Glutamatergic neuron (in vitro differentiated cells): Measurements from ENCODE around the gene RAD51B. TPM values are rescaled to one million over a fixed set of nuclear protein-coding genes. Genes with fewer than 3 reads are reported as not detected.
"Not testable (repeated sequence)": the region's sequence is repeated elsewhere in the genome, so short reads cannot be mapped to it uniquely, and the experiment has no call there.

ENCODE experiments used
- DNase-seq: peaks from one replicate; pipeline ENCODE4 v3.0.0; 2022
- H3K27ac Mint-ChIP-seq: one replicate; pipeline ENCODE4 v1.8.0; 2020; ENCODE audit warnings: mild to moderate bottlenecking, mixed read lengths, inconsistent platforms; ENCODE audit not compliant: unreplicated experiment
- H3K27me3 Mint-ChIP-seq: one replicate; pipeline ENCODE4 v1.8.0; 2020; ENCODE audit warnings: mild to moderate bottlenecking, moderate library complexity, mixed read lengths, inconsistent platforms; ENCODE audit not compliant: unreplicated experiment
- H3K36me3 Mint-ChIP-seq: one replicate; pipeline ENCODE4 v1.8.0; 2020; ENCODE audit warnings: mild to moderate bottlenecking, mixed read lengths, inconsistent platforms; ENCODE audit not compliant: unreplicated experiment
- H3K4me1 Mint-ChIP-seq: one replicate; pipeline ENCODE4 v1.8.0; 2020; ENCODE audit warnings: mild to moderate bottlenecking, low read depth, mixed read lengths, inconsistent platforms; ENCODE audit not compliant: unreplicated experiment
- H3K4me3 Mint-ChIP-seq: one replicate; pipeline ENCODE4 v1.8.0; 2020; ENCODE audit warnings: mild to moderate bottlenecking, mixed read lengths, inconsistent platforms; ENCODE audit not compliant: unreplicated experiment
- H3K9me3 Mint-ChIP-seq: one replicate; pipeline ENCODE4 v1.8.0; 2020; ENCODE audit warnings: mild to moderate bottlenecking, moderate library complexity, mixed read lengths, inconsistent platforms; ENCODE audit not compliant: unreplicated experiment
- total RNA-seq: library from RNA; stranded (reverse); fragmentation: NEBNext Ultra II Directional; extraction: Animal tissue kit (Norgen Biotek cat#: 25700); gene quantifications from one replicate; pipeline ENCODE4 v1.2.1, GENCODE V29; 2021; ENCODE audit not compliant: unreplicated experiment
- TF ChIP-seq, protein P1 (sequence below): fragments of 200-600 bp; sonication (generic); IDR thresholded peaks from one replicate; pipeline ENCODE4 v1.5.0; 2021; ENCODE audit not compliant: partially characterized antibody, unreplicated experiment

RAD51B gene
- total RNA-seq, 1 donor from 2014 or later, result 9.7 TPM

DNA sequence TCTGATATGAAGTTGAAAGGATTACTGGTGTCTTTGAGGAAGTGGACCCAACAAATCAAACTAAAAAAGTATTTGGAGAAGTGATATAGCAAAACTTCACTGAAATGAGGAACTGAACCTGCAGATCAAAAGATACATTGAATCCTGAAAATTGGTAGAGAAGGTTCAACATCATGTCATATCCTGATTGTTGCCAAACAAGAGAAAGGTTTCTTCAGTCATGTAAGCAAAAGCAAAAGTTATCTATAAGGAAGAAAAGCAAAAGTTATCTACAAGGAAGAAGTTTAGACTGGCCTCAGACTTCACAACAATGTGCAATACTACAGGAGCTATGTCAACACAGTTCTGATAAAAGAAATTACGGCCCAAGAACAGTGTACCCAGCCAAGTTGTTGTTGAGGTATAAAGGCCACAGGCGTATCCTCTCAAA is 142.7 kb downstream of the RAD51B start:
- H3K27ac Mint-ChIP-seq, result no peak overlapping the region
- H3K4me1 Mint-ChIP-seq, result no peaks in the 10 kb centered on the region

DNA sequence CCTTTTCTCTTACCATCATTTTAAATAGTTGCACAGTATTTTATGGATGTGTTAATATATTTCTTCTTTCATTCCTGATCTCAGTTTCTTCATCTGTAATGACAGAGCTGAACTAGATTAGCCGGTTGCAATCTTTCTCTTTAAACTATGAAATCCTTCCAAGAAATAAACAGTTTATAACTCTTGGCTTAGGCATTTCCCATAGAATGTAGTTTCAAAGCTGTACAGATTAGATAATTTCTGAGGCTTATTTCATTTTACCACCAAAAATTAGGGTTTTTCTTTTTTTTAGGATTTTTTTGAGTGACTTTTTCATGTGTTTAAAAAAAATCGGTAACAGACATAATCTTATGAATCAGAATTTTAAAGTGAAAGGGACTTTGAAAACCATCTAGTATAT is 144.0 kb downstream of the RAD51B start:
- Mint-ChIP-seq H3K36me3 (no peaks in the 10 kb centered on the region), H3K4me1 (no peaks in the 10 kb centered on the region), H3K9me3 (no peaks in the 10 kb centered on the region), H3K27ac (no peak overlapping the region), H3K4me3 (no peak overlapping the region), H3K27me3 (peaks cover 2% of the 10 kb centered on the region)
- TF ChIP-seq, protein P1, sequence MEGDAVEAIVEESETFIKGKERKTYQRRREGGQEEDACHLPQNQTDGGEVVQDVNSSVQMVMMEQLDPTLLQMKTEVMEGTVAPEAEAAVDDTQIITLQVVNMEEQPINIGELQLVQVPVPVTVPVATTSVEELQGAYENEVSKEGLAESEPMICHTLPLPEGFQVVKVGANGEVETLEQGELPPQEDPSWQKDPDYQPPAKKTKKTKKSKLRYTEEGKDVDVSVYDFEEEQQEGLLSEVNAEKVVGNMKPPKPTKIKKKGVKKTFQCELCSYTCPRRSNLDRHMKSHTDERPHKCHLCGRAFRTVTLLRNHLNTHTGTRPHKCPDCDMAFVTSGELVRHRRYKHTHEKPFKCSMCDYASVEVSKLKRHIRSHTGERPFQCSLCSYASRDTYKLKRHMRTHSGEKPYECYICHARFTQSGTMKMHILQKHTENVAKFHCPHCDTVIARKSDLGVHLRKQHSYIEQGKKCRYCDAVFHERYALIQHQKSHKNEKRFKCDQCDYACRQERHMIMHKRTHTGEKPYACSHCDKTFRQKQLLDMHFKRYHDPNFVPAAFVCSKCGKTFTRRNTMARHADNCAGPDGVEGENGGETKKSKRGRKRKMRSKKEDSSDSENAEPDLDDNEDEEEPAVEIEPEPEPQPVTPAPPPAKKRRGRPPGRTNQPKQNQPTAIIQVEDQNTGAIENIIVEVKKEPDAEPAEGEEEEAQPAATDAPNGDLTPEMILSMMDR, result no peak
- DNase-seq, result no peak

More for the DNA sequence above, 142.7 kb downstream of the RAD51B start:
- Mint-ChIP-seq H3K36me3 (no peaks in the 10 kb centered on the region), H3K9me3 (no peaks in the 10 kb centered on the region), H3K27me3 (peaks cover 2% of the 10 kb centered on the region), H3K4me3 (no peak overlapping the region)
- DNase-seq, result no peak
- TF ChIP-seq, protein P1, result no peak

DNA sequence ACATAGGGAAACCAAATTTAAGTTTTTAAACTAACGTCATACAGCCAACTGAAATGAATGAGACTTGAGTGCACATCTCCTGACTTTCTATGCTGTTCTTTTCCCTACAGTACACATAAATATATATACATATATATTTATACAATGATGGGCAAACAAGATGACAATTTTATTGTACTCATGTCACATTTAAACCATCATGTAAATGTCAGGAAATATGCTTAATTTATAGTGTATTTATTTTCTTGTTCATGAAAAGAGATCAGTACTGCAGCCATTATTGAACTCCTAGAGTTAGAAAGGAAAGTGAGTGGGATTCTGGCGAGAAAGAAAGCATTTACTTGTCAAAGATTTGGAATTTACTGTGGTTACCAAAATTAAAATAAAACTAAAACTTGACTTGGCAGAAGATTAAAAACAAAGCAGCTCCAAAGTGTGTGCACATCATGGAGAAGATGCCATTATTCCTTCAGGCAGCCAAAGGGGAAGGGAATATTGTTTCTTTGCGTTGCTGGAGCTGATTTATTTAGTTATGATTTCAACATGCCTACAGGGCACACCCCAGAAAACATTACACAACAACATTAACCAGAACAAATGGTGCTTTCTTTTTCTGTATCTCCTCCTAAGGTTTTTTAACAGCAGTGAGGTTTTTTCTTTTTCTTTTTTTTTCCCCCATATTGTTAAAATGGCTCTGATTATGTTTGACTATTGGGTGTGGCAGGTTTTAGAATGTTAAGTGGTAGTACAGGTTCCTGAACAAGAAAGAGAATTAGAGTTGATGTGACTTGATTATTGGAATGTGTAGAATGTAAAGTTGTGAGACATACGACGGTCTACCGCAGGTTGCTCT is 144.6 kb downstream of the RAD51B start:
- H3K27ac Mint-ChIP-seq, result no peak overlapping the region
- H3K9me3 Mint-ChIP-seq, result no peaks in the 10 kb centered on the region
- H3K4me1 Mint-ChIP-seq, result no peaks in the 10 kb centered on the region
- H3K27me3 Mint-ChIP-seq, result peaks cover 2% of the 10 kb centered on the region
- H3K4me3 Mint-ChIP-seq, result no peak overlapping the region
- DNase-seq, result no peak
- H3K36me3 Mint-ChIP-seq, result no peaks in the 10 kb centered on the region
- TF ChIP-seq, protein P1, result no peak

DNA sequence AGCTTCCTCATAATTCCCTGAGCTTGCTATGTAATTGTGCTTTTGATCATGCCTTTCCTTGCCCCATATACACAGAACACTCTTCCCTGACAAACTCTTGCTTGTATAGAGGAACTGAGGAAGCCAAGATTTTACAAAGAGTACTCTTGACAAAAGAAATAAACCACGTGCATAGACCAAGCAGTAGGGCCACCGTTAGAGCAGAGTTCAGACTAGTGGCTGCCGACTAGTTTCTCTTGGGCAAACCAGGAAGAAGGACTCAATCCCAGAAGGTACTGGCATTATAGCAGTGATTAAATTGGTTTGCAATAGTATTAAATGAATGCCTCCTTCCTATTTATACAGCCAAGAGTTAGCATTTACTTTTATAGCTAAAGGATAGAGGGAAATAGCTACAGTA is 146.1 kb downstream of the RAD51B start:
- H3K4me1 Mint-ChIP-seq, result no peaks in the 10 kb centered on the region
- H3K4me3 Mint-ChIP-seq, result no peak overlapping the region
- no peak for DNase-seq
- no peaks in the 10 kb centered on the region for H3K9me3 Mint-ChIP-seq
- TF ChIP-seq, protein P1, result no peak
- no peak overlapping the region for H3K27ac Mint-ChIP-seq
- H3K27me3 Mint-ChIP-seq, result peaks cover 2% of the 10 kb centered on the region
- H3K36me3 Mint-ChIP-seq, result no peaks in the 10 kb centered on the region

DNA sequence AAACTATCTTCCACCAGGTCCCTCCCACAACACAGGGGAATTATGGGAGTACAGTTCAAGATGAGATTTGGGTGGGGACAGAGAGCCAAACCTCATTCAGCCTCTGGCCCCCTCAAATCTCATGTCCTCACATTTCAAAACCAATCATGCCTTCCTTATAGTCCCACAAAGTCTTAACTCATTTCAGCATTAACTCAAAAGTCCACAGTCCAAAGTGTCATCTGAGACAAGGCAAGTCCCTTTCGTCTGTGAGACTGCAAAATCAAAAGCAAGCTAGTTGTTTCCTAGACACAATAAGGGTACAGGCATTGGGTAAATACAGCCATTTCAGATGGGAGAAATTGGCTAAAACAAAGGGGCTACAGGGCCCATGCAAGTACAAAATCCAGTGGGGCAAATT is 147.6 kb downstream of the RAD51B start:
- no peak for DNase-seq
- Mint-ChIP-seq H3K4me1 (no peaks in the 10 kb centered on the region), H3K27me3 (peaks cover 2% of the 10 kb centered on the region), H3K27ac (no peak overlapping the region), H3K4me3 (no peak overlapping the region), H3K9me3 (no peaks in the 10 kb centered on the region), H3K36me3 (no peaks in the 10 kb centered on the region)
- TF ChIP-seq, protein P1, result no peak

DNA sequence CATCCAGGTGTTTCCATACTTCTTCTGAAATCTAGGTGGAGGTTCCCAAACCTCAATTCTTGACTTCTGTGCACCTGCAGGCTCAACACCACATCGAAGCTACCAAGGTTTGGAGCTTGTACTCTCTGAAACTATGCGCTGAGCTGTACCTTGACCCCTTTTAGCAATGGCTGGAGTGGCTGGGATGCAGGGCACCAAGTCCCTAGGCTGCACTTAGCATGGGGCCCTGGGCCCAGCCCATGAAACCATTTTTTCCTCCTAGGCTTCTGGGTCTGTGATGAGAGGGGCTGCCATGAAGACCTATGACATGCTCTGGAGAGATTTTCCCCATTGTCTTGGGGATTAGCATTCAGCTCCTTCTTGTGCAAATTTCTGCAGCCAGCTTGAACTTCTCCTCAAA is 148.4 kb downstream of the RAD51B start:
- not testable (repeated sequence) for H3K9me3 Mint-ChIP-seq

More for the DNA sequence above, 148.4 kb downstream of the RAD51B start:
- H3K4me1 Mint-ChIP-seq, H3K27me3 Mint-ChIP-seq, H3K36me3 Mint-ChIP-seq, DNase-seq, H3K4me3 Mint-ChIP-seq, H3K27ac Mint-ChIP-seq: not testable (repeated sequence)
